ENCODE data around the gene TCF3.

- TF ChIP-seq, protein P1, sequence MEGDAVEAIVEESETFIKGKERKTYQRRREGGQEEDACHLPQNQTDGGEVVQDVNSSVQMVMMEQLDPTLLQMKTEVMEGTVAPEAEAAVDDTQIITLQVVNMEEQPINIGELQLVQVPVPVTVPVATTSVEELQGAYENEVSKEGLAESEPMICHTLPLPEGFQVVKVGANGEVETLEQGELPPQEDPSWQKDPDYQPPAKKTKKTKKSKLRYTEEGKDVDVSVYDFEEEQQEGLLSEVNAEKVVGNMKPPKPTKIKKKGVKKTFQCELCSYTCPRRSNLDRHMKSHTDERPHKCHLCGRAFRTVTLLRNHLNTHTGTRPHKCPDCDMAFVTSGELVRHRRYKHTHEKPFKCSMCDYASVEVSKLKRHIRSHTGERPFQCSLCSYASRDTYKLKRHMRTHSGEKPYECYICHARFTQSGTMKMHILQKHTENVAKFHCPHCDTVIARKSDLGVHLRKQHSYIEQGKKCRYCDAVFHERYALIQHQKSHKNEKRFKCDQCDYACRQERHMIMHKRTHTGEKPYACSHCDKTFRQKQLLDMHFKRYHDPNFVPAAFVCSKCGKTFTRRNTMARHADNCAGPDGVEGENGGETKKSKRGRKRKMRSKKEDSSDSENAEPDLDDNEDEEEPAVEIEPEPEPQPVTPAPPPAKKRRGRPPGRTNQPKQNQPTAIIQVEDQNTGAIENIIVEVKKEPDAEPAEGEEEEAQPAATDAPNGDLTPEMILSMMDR (IDR thresholded peaks at IDR 0.05): no peak
- TF ChIP-seq POLR2A (IDR thresholded peaks at IDR 0.05) (no peak), POLR2AphosphoS5 (IDR thresholded peaks at IDR 0.05) (no peak), EP300 (IDR thresholded peaks at IDR 0.05) (no peak)
Measured at GRCh38 chr19:1676351-1677266, 24.2 kb upstream of the TCF3 start.
